HG03175 (cell line): ENCODE data around the gene TMCO4.

ENCODE experiments used
- ATAC-seq: cut with Tn5 transposase; IDR thresholded peaks from one replicate; pipeline ENCODE4 v1.9.1; 2021; ENCODE audit warnings: mild to moderate bottlenecking, moderate library complexity; ENCODE audit not compliant: unreplicated experiment

Gene TMCO4

GRCh38 chr1:19662313-19662712 lies 137.4 kb downstream of the TMCO4 start:
- ATAC-seq, result no peak

DNA sequence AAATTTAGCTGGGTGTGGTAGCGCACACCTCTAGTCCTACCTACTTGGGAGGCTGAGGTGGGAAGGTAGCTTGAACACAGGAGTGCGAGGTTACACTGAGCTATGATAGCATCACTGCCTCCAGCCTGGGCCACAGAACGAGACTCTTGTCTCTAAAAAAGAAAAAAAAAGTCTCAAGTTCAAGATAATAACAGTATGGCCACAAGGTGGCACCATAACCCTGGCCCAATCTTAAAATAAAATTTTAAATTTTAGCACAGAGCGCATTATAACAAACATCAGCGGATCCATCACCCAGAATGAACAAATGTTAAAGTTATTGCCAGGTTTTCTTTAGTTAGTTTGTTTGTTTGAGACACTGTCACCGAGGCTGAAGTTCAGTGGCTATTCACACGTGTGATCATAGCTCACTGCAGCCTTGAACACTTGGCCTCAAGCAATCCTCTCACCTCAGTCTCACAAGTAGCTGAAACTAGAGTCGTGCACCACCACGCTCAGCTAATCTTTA lies 137.9 kb downstream of the TMCO4 start:
- no peak for ATAC-seq

DNA sequence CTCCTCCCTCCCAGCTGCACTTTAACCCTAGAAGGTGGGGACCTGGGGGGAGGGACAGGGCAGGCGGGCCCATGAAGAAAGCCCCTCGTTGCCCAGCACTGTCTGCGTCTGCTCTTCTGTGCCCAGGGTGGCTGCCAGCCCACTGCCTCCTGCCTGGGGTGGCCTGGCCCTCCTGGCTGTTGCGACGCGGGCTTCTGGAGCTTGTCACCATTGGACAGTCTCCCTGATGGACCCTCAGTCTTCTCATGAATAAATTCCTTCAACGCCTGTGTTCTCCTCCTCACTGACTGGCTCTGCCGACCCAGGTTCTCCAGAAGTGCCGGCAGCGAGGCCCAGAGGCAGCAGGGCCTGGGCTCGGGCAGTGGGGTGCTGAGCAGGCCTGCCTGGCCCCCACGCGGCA lies 141.5 kb downstream of the TMCO4 start:
- ATAC-seq, result no peak

DNA sequence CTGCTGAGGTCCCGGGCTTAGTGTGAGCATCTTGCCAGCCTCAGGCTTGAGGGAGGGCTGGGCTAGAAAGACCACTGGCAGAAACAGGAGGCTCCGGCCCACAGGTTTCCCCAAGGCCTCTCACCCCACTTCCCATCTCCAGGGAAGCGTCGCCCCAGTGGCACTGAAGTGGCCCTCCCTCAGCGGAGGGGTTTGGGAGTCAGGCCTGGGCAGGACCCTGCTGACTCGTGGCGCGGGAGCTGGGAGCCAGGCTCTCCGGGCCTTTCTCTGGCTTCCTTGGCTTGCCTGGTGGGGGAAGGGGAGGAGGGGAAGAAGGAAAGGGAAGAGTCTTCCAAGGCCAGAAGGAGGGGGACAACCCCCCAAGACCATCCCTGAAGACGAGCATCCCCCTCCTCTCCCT lies 142.2 kb downstream of the TMCO4 start:
- ATAC-seq, result no peak

GRCh38 chr1:19656780-19657466 lies 142.8 kb downstream of the TMCO4 start:
- ATAC-seq, result no peak

DNA sequence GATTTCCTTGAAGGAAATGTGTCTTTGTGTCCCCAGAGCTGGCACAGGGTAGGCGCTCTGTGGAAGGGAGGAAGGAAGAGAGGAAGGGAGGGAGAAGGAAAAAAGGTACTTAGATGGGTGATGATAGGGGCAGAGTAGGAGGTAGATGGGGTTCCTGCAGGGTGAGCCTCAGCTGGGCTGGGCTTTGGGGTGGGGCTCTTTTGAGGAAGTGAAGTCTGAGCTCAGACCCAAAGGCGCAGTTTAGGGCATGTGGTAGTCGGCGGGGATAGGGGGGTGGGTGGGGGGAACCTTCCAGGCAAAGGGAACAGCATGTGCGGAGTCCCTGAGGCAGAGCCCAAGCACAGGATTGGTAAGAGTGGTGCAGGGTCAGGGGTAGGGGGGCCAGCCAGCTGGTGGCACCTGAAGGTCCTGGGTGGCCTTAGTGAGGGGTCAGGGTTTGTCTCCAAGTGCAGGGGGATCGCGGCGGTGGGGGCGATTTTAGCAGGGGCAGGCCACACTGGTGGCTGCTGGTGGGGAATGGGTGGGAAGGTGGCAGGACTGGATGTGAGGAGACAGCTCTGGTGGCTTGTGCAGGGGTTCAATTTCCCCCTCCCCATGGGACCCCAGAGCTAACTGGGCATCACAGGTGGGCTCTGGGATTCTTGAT lies 143.5 kb downstream of the TMCO4 start:
- ATAC-seq, result no peak

GRCh38 chr1:19655718-19656080 lies 144.0 kb downstream of the TMCO4 start:
- no peak for ATAC-seq

- no peak for ATAC-seq
These were observed 144.6 kb downstream of the TMCO4 start for GRCh38 chr1:19654886-19655717.

- ATAC-seq, result no peak
These were observed 145.3 kb downstream of the TMCO4 start for GRCh38 chr1:19654386-19654785.

DNA sequence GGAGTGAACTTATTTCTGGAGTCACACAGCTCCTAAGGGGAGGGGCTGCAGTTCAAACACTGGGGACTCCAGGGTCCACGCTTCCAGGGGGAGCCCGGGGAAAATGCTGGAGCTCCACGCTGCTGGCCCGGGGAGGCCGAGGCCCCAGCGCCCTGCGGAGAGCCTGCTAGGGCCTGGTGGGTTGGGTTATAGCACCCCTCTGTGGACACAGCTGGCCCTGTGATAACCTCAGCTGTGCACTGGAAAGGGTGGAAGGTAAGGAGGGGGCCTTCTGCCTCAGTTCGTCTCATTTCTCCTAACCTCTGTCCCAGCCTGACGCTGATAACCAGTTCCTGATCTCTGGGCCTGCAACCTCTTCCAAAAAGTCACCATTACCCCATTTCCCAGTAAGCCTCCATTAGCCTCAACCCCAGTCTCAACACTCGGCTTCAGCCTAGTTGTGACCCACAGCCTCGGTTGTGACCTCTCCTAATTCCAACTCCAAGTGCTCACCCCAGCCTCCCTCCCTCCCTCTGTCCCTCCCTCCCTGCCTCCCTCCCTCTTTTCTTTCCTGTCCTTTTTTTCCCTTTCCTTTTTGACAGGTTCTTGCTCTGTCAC lies 148.5 kb downstream of the TMCO4 start:
- no peak for ATAC-seq

- ATAC-seq, result no peak
These were observed 149.1 kb downstream of the TMCO4 start for GRCh38 chr1:19650416-19651140.

DNA sequence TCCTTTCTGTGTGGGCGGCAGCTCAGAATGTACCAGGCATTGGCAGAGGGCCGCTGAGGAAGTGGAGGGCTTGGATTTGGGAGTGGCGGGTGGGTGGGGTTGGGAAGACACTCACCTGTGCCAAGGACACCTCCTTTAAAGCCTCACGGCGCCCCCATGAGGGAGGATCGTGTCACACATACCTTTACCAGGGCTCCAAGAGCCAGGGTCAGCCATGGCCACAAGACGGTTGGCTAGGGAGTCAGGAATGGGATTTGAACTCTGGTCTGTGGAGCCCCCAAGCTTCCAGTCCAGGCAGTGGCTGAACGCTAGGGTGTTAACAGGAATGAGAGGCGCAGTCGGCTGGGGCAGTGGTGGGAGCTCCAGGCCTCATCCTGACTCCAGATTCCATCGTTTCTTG lies 151.0 kb downstream of the TMCO4 start:
- no peak for ATAC-seq

GRCh38 chr1:19648239-19648638 lies 151.5 kb downstream of the TMCO4 start:
- no peak for ATAC-seq

- no peak for ATAC-seq
These were observed 152.1 kb downstream of the TMCO4 start for GRCh38 chr1:19647643-19648042.

GRCh38 chr1:19646377-19647319 lies 153.1 kb downstream of the TMCO4 start:
- no peak for ATAC-seq

DNA sequence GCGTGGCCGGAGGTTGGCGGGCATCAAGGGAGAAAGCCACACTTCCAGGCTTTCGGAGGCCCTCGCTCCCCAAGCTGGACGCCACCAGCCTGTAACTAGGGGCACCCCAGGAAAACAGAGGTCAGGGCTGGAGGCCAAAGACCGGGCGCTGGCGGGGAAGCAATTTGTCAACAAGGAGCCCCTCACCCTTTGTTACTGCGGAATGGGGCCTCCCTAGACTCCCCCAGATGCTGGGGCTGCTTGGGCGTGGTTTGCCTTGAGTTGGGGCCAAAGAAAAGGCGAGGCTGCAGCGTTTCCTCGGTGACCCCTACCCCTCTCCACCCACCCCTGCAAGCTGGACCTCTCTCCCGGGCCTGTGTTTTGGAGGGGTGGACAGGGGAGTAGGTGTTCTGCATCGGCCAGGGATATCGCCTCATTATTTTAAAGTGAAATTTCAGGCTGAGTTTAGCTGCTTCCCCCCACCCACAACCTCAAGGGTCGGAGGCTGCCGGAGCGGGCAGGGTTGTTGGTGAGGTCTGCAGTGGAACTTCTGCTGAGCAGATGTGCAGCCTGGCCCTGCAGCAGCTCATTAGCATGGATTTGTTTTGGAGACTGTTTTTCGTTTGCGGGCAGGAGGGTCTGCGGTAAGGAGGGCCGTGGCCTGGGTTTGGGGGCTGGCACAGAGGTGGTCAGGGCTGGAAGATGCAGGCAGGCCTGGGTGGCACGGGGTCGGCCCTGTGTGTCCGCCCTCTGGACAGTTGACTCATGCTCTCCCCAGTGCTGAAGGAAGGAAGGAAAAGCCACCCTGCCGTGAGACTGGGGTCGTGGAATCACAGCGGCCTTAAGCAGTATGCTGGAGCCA lies 154.1 kb downstream of the TMCO4 start:
- no peak for ATAC-seq

GRCh38 chr1:19644681-19645410 lies 154.9 kb downstream of the TMCO4 start:
- peak; percentile 31 for ATAC-seq

DNA sequence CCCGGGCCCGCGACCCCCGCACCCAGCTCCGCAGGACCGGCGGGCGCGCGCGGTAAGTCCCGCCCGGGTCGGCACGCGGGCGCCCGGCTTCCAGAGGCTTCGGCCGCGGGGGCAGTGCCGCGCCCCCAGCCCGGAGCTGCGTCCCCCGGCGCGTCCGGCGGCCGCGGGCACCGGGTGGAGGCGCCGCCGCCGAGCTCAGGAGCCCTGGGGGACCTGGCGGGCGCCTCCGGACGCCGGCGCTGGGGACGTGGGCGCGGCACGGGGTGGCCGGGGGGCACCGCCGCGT lies 155.4 kb downstream of the TMCO4 start:
- peak; percentile 20 for ATAC-seq
